Measurements from ENCODE around the gene MACO1.

DNA sequence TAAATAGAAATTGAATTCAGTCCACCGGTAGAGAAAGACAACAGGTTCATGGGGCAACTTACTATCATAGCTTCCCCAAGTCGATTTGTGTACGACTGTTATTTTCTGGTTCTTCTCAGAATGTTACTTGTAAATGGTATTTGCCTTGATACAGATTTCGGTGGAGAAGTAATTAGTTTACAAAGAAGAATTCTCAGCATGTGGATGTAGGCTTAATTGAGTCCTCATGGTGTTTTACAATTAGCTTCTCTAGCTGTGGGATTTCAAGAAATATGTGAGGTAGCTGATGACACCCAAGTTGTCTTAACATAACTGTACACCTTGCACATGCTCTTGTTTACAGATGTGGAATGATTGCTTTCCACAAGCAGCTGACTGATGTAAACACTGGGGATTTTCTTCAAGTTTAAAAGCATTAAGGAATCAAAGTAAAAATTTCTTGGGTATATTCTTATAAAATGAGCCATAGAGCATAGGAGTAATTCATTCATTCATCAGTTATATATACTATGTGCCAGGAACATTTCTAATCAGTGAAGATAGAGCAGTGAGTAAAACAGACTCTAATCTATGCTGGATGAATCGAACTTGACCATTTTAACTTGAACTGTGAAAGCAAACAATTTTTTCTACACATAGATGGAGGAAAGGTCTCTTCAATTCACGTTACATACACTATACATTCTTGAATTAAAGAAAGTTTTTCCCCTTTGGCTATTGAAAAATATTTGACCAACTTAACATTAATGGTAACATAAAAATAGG is 1.4 kb downstream of the MACO1 start:
- TF ChIP-seq, protein P1, sequence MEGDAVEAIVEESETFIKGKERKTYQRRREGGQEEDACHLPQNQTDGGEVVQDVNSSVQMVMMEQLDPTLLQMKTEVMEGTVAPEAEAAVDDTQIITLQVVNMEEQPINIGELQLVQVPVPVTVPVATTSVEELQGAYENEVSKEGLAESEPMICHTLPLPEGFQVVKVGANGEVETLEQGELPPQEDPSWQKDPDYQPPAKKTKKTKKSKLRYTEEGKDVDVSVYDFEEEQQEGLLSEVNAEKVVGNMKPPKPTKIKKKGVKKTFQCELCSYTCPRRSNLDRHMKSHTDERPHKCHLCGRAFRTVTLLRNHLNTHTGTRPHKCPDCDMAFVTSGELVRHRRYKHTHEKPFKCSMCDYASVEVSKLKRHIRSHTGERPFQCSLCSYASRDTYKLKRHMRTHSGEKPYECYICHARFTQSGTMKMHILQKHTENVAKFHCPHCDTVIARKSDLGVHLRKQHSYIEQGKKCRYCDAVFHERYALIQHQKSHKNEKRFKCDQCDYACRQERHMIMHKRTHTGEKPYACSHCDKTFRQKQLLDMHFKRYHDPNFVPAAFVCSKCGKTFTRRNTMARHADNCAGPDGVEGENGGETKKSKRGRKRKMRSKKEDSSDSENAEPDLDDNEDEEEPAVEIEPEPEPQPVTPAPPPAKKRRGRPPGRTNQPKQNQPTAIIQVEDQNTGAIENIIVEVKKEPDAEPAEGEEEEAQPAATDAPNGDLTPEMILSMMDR (optimal IDR thresholded peaks at IDR 0.05 in 1 of 3, IDR thresholded peaks at IDR 0.05 in 1 of 3, conservative IDR thresholded peaks at IDR 0.05 in 1 of 3; ENCODE audit: extremely low read depth in 1 of 3, insufficient read depth in 2 of 3, low read length in 3 of 3) = no peak
- no peak for TF ChIP-seq EZH2 (IDR thresholded peaks at IDR 0.05; ENCODE audit: low read length)
